H9 (cell line): ENCODE data around the gene OR11H7. TPM values are rescaled to one million over a fixed set of nuclear protein-coding genes. Genes with fewer than 3 reads are reported as not detected.
"Not testable (repeated sequence)": the region's sequence is repeated elsewhere in the genome, so short reads cannot be mapped to it uniquely, and the experiment has no call there.

ENCODE experiments used
- DNase-seq: peaks from one replicate; pipeline ENCODE4 v3.0.0-alpha.2; 2017
- H2AFZ ChIP-seq: one replicate; pipeline ENCODE4 v1.6.1; 2013; ENCODE audit warnings: mild to moderate bottlenecking, low read length, control low read depth, moderate library complexity
- H2AK5ac ChIP-seq: 2 replicates; pipeline ENCODE4 v1.6.1; 2013; ENCODE audit warnings: low read length, control low read depth, mixed read lengths; ENCODE audit not compliant: insufficient read length
- H2BK120ac ChIP-seq: one replicate; pipeline ENCODE4 v1.6.1; 2013; ENCODE audit warnings: low read depth, mild to moderate bottlenecking, low read length, control low read depth, inconsistent platforms; ENCODE audit not compliant: poor library complexity, severe bottlenecking
- H2BK12ac ChIP-seq: 2 replicates; pipeline ENCODE4 v1.6.1; 2013; ENCODE audit warnings: low read length, control low read depth, mixed read lengths, low read depth; ENCODE audit not compliant: insufficient read length
- H2BK15ac ChIP-seq: 2 replicates; pipeline ENCODE4 v1.6.1; 2013; ENCODE audit warnings: low read depth, low read length, control low read depth
- H2BK20ac ChIP-seq: one replicate; pipeline ENCODE4 v1.6.1; 2013; ENCODE audit warnings: low read depth, mild to moderate bottlenecking, low read length, control low read depth, inconsistent platforms; ENCODE audit not compliant: poor library complexity, severe bottlenecking
- H2BK5ac ChIP-seq: 2 replicates; pipeline ENCODE4 v1.6.1; 2013; ENCODE audit warnings: low read length, control low read depth, mixed read lengths; ENCODE audit not compliant: insufficient read length
- H3K14ac ChIP-seq: 2 replicates; pipeline ENCODE4 v1.6.1; 2013; ENCODE audit warnings: low read length, control low read depth; ENCODE audit not compliant: insufficient read depth
- H3K18ac ChIP-seq: 2 replicates; pipeline ENCODE4 v1.6.1; 2013; ENCODE audit warnings: low read depth, mild to moderate bottlenecking, mixed read lengths, low read length, control low read depth; ENCODE audit not compliant: insufficient read length
- H3K23ac ChIP-seq: 2 replicates; pipeline ENCODE4 v1.6.1; 2013; ENCODE audit warnings: low read length, control low read depth, mixed read lengths, low read depth; ENCODE audit not compliant: insufficient read length
- H3K23me2 ChIP-seq: 2 replicates; pipeline ENCODE4 v1.6.1; 2013; ENCODE audit warnings: low read depth, mild to moderate bottlenecking, mixed read lengths, low read length, control low read depth; ENCODE audit not compliant: insufficient read length, poor library complexity, severe bottlenecking
- H3K27ac ChIP-seq: 2 replicates; pipeline ENCODE4 v1.5.1; 2013; ENCODE audit warnings: low read length, control low read depth, mixed read lengths, low read depth; ENCODE audit not compliant: insufficient read length
- H3K27me3 ChIP-seq: 2 replicates; pipeline ENCODE4 v1.6.1; 2013; ENCODE audit warnings: low read length, control low read depth, inconsistent platforms; ENCODE audit not compliant: insufficient read depth
- H3K4ac ChIP-seq: 2 replicates; pipeline ENCODE4 v1.6.1; 2013; ENCODE audit warnings: low read depth, mild to moderate bottlenecking, control low read depth, inconsistent platforms, low read length, moderate library complexity
- H3K4me1 ChIP-seq: 2 replicates; pipeline ENCODE4 v1.6.1; 2013; ENCODE audit warnings: low read length, control low read depth, inconsistent platforms; ENCODE audit not compliant: insufficient read depth
- H3K4me2 ChIP-seq: 2 replicates; pipeline ENCODE4 v1.6.1; 2013; ENCODE audit warnings: low read length, control low read depth, mixed read lengths; ENCODE audit not compliant: insufficient read length, insufficient read depth
- H3K56ac ChIP-seq: 2 replicates; pipeline ENCODE4 v1.6.1; 2013; ENCODE audit warnings: low read depth, mild to moderate bottlenecking, mixed read lengths, low read length, control low read depth; ENCODE audit not compliant: insufficient read length
- H3K79me1 ChIP-seq: 2 replicates; pipeline ENCODE4 v1.6.1; 2013; ENCODE audit warnings: low read depth, mild to moderate bottlenecking, moderate library complexity, low read length, control low read depth, inconsistent platforms; ENCODE audit not compliant: insufficient read depth, poor library complexity, severe bottlenecking
- H3K79me2 ChIP-seq: 2 replicates; pipeline ENCODE4 v1.6.1; 2013; ENCODE audit warnings: low read length, control low read depth, inconsistent platforms; ENCODE audit not compliant: insufficient read depth
- H3K9ac ChIP-seq: 2 replicates; pipeline ENCODE4 v1.6.1; 2013; ENCODE audit warnings: low read length, control low read depth, mixed read lengths; ENCODE audit not compliant: insufficient read length; ENCODE audit errors: extremely low read depth
- H3K9me3 ChIP-seq: one replicate; pipeline ENCODE4 v1.6.1; 2013; ENCODE audit warnings: low read depth, low read length, inconsistent platforms; ENCODE audit not compliant: control insufficient read depth
- H3T11ph ChIP-seq: one replicate; pipeline ENCODE4 v1.6.1; 2013; ENCODE audit warnings: mild to moderate bottlenecking, low read length, control low read depth, inconsistent platforms
- H4K20me1 ChIP-seq: one replicate; pipeline ENCODE4 v1.6.1; 2013; ENCODE audit not compliant: control insufficient read depth, insufficient read length, insufficient read depth
- H4K5ac ChIP-seq: 2 replicates; pipeline ENCODE4 v1.6.1; 2013; ENCODE audit warnings: low read depth, mild to moderate bottlenecking, mixed read lengths, low read length, control low read depth; ENCODE audit not compliant: insufficient read length
- H4K8ac ChIP-seq: replicated peaks from 2 replicates; pipeline ENCODE4 v1.6.1; 2013; ENCODE audit warnings: low read length, control low read depth, mixed read lengths, low read depth; ENCODE audit not compliant: insufficient read length
- H4K91ac ChIP-seq: 2 replicates; pipeline ENCODE4 v1.6.1; 2013; ENCODE audit warnings: low read depth, mild to moderate bottlenecking, moderate library complexity, mixed read lengths, low read length, control low read depth; ENCODE audit not compliant: insufficient read length
- H3K27ac Mint-ChIP-seq, 3 experiments: 2 replicates in 2 of 3; 3 replicates in 1 of 3; pipeline ENCODE4 v1.8.0; 2020 to 2021; ENCODE audit warnings: mixed read lengths in 3 of 3, mild to moderate bottlenecking in 1 of 3, moderate library complexity in 1 of 3
- H3K27me3 Mint-ChIP-seq: 2 replicates; pipeline ENCODE4 v1.8.0; 2021; ENCODE audit warnings: low read depth, mild to moderate bottlenecking, moderate library complexity, mixed read lengths
- H3K36me3 Mint-ChIP-seq, 3 experiments: 2 replicates in 2 of 3; 3 replicates in 1 of 3; pipeline ENCODE4 v1.8.0; 2020 to 2021; ENCODE audit warnings: low read depth in 3 of 3, mixed read lengths in 3 of 3; ENCODE audit not compliant: insufficient read depth in 1 of 3
- H3K4me1 Mint-ChIP-seq, 2 experiments: 2 replicates each; pipeline ENCODE4 v1.8.0; 2020; ENCODE audit warnings: mixed read lengths in 2 of 2
- H3K4me3 Mint-ChIP-seq, 2 experiments: 2 replicates in 1 of 2; 3 replicates in 1 of 2; pipeline ENCODE4 v1.8.0; 2020 to 2021; ENCODE audit warnings: mild to moderate bottlenecking in 2 of 2, mixed read lengths in 2 of 2, moderate library complexity in 1 of 2
- H3K9me3 Mint-ChIP-seq, 2 experiments: 2 replicates in 1 of 2; 3 replicates in 1 of 2; pipeline ENCODE4 v1.8.0; 2020; ENCODE audit warnings: mild to moderate bottlenecking in 2 of 2, mixed read lengths in 2 of 2, moderate library complexity in 1 of 2
- CTCF ChIP-seq: fragments of 200-600 bp; sonication (generic); conservative IDR thresholded peaks from 3 replicates; pipeline ENCODE4 v1.8.0; 2021; ENCODE audit warnings: antibody characterized with exemption, mild to moderate bottlenecking
- WGBS: extraction: QIAGEN DNeasy Blood & Tissue Kit; methylation state at CpG from one replicate; pipeline ENCODE4 v1.1.7; 2013; ENCODE audit warnings: missing lambda C conversion rate, low lambda C conversion rate, mixed read lengths; ENCODE audit not compliant: insufficient read length; ENCODE audit errors: extremely low coverage; 5-methylcytosine and 5-hydroxymethylcytosine counted together
- total RNA-seq: library from RNA; stranded (reverse); gene quantifications from 2 replicates; pipeline ENCODE4 v1.2.1, GENCODE V29; 2021

OR11H7 gene
- total RNA-seq, 1 experiment from 2014 or later: not detected

- Histone ChIP-seq H3K14ac (no peak within 1 kb of the TSS), H3K79me1 (no peaks in the 10 kb centered on the region), H3K18ac (no peak within 1 kb of the TSS), H2BK12ac (no peak within 1 kb of the TSS), H2AK5ac (no peak within 1 kb of the TSS), H3K23ac (no peak within 1 kb of the TSS), H3K4ac (no peak within 1 kb of the TSS), H3K56ac (no peak within 1 kb of the TSS), H3K79me2 (no peaks in the 10 kb centered on the region), H4K20me1 (no peaks in the 10 kb centered on the region), H3K23me2 (no peaks in the 10 kb centered on the region), H2BK20ac (no peak within 1 kb of the TSS), H3K9me3 (peaks cover 75% of the 10 kb centered on the region), H3T11ph (no peak within 1 kb of the TSS), H2BK15ac (no peak within 1 kb of the TSS), H3K27ac (no peak within 1 kb of the TSS), H3K4me1 (no peaks in the 10 kb centered on the region), H2BK5ac (no peak within 1 kb of the TSS), H4K5ac (no peak within 1 kb of the TSS), H3K4me2 (no peak within 1 kb of the TSS), H3K27me3 (peaks cover 3% of the 10 kb centered on the region; the same call in 1 of the 2 replicates), H4K91ac (no peak within 1 kb of the TSS), H2AFZ (no peak within 1 kb of the TSS), H3K9ac (no peak within 1 kb of the TSS), H2BK120ac (no peak within 1 kb of the TSS), H4K8ac (no peak within 1 kb of the TSS)
- Mint-ChIP-seq H3K36me3 (peaks cover 0 to 24% (median 7%) of the 10 kb centered on the region in 3 experiments; a peak in 4 of 7 replicates), H3K4me1 (no peaks in the 10 kb centered on the region), H3K27ac (no peak within 1 kb of the TSS), H3K27me3 (no peaks in the 10 kb centered on the region), H3K9me3 (peaks cover 87 to 92% of the 10 kb centered on the region in 2 experiments), H3K4me3 (no peak within 1 kb of the TSS)
- WGBS: no CpG with 5 or more reads among the region's 2 CpGs
- no peak for TF ChIP-seq CTCF
- no peak for DNase-seq
These were observed 5.4 kb upstream of the OR11H7 start, which contains the start of gene OR11H6 for GRCh38 chr14:20223410-20223809. TSS of gene OR11H6 (plus strand) at chr14:20223710. CDS start at chr14:20223710, 0 bp downstream.

DNA sequence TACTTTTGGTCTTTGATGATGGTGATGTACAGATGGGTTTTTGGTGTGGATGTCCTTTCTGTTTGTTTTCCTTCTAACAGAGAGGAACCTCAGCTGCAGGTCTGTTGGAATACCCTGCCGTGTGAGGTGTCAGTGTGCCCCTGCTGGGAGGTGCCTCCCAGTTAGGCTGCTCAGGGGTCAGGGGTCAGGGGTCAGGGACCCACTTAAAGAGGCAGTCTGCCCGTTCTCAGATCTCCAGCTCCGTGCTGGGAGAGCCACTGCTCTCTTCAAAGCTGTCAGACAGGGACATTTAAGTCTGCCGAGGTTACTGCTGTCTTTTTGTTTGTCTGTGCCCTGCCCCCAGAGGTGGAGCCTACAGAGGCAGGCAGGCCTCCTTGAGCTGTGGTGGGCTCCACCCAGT, 6.6 kb downstream of the OR11H7 start:
- not testable (repeated sequence) for H3K27ac Mint-ChIP-seq, H3K36me3 Mint-ChIP-seq, H2AFZ ChIP-seq, H3K27me3 ChIP-seq, H3T11ph ChIP-seq, H3K4me1 ChIP-seq, H3K18ac ChIP-seq, H4K20me1 ChIP-seq, H2BK5ac ChIP-seq, H2BK15ac ChIP-seq, H3K56ac ChIP-seq, H2BK20ac ChIP-seq, H4K91ac ChIP-seq, H3K27ac ChIP-seq, H3K4me2 ChIP-seq, H4K8ac ChIP-seq, H3K4ac ChIP-seq, H3K4me1 Mint-ChIP-seq, DNase-seq, H3K9ac ChIP-seq, H3K23ac ChIP-seq, H3K79me2 ChIP-seq, H3K4me3 Mint-ChIP-seq, H2AK5ac ChIP-seq, H4K5ac ChIP-seq, H3K14ac ChIP-seq, H3K79me1 ChIP-seq, H3K27me3 Mint-ChIP-seq, H2BK120ac ChIP-seq, H2BK12ac ChIP-seq, H3K23me2 ChIP-seq
- WGBS: no CpG with 5 or more reads among the region's 4 CpGs
- peaks cover 16% of the 10 kb centered on the region for H3K9me3 ChIP-seq
- peaks cover 38 to 49% of the 10 kb centered on the region in 2 experiments for H3K9me3 Mint-ChIP-seq
